Gastroesophageal sphincter (tissue), 3 donors: ENCODE results near the gene GOLGA6L9.
"Not testable (repeated sequence)": the region's sequence is repeated elsewhere in the genome, so short reads cannot be mapped to it uniquely, and the experiment has no call there.

Source experiments
- CTCF ChIP-seq, 4 experiments: fragments of 200-600 bp in 2 of 4; fragments of 450-650 bp in 2 of 4; sonication (generic) in 1 of 4; IDR thresholded peaks; one replicate each; pipeline ENCODE4 v1.5.1; 2017 to 2019; ENCODE audit warnings: antibody characterized with exemption in 4 of 4, mild to moderate bottlenecking in 2 of 4, moderate library complexity in 2 of 4
- POLR2A ChIP-seq, 2 donors: fragments of 450-650 bp; IDR thresholded peaks; one replicate each; pipeline ENCODE4 v1.6.1; 2017; ENCODE audit warnings: antibody characterized with exemption in 2 of 2, mild to moderate bottlenecking in 2 of 2, moderate library complexity in 1 of 2

- not testable (repeated sequence) for TF ChIP-seq CTCF, POLR2A (IDR thresholded peaks at IDR 0.05)
Measured at GRCh38 chr15:82475345-82475967, 45.8 kb downstream of the GOLGA6L9 start.
